NCI-H2029 (cell line): ENCODE measurements around the gene MALL.
"Not testable (repeated sequence)": the region's sequence is repeated elsewhere in the genome, so short reads cannot be mapped to it uniquely, and the experiment has no call there.

Experiments used
- DNase-seq: peaks from one replicate; lab custom pipeline; 2025; lab: John Stamatoyannopoulos, UW

Gene MALL

GRCh38 chr2:110097506-110098220 lies 18.0 kb downstream of the MALL start:
- DNase-seq, result no peak

DNA sequence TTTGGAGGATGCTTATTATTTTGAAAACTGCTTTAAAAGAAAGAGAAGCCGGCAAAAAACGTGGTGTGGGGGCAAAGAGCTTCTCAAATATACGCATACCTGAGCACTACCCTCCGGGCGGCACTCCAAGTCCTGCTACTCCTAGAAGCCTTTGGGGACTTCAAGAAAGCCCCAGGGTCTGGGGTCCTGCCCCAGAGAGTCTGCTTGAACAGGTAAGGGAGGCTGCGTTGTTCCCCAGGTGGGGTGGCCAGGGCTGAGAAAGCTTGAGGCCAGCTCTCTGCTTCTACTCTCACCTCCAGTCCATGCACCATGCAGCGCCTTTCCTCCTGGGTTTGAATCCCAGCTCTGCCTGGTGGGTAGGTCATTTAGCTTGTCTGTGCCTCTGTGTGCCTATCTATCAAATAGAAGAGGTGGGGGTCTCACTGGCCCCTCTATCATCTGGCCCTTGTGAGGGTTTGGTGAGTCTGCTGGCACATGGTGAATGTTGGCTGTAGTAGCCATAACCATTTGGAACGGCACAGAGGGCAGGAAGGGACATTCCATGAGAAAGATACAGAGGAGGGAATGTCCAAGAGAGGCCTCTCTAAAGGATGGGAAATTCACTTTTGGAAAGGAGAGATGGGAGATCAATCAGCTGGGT lies 19.5 kb downstream of the MALL start:
- no peak for DNase-seq

DNA sequence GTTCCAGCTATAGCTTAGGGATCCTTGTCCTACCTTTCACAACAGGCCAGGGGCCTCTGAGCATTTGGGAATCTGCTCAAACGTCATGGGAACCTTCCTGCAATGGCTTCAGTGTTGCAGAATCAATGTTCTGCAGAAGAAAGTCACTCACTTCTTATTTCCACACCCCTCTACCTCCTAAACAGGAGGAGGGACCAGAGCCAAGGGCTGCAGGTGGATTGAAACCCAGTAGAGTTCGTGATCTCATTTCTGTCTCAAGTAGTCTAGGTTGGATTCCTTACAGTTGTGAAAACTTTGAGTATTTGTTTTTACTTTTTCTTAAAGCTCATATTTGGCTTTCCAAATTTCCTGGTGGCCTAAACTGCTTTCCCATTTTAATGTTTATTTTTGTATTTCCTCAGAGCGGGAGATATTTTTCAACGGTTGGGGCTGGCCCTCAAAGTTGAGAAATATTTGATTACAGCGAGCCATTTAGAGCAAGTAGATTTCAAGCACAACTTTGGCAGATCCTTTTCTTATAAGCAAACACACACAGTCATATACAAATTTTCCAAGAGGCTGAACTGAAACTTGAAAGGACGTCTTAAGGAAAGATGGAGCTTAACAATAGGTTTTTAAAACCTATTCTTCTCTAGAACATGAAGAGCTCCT lies 20.6 kb downstream of the MALL start:
- DNase-seq, result not testable (repeated sequence)

DNA sequence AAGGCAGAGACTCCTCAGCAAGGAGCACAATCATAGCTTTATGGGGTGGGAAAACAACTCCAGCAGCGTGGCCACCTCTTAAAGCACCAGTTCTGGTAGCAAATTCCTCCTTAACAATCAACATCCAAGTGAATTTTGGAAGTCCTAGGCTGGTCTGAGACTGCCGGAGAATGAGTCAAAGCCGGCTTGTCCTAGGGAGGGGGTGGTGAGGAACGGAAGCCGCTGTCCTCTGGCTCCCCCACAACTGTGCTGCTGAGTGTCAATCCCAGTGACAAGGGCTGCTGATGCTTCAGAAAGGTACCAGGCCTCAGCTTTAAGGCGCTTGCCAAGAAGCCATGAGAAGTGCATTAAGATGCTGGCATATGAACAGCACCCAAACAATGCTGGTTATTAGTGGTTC lies 21.7 kb downstream of the MALL start:
- not testable (repeated sequence) for DNase-seq

- not testable (repeated sequence) for DNase-seq
Observed at GRCh38 chr2:110090164-110090563, 25.5 kb downstream of the MALL start.

- DNase-seq, result not testable (repeated sequence)
Observed at GRCh38 chr2:110083757-110084156, 31.9 kb downstream of the MALL start.

- DNase-seq, result not testable (repeated sequence)
Observed at GRCh38 chr2:110083162-110083561, 32.5 kb downstream of the MALL start.

DNA sequence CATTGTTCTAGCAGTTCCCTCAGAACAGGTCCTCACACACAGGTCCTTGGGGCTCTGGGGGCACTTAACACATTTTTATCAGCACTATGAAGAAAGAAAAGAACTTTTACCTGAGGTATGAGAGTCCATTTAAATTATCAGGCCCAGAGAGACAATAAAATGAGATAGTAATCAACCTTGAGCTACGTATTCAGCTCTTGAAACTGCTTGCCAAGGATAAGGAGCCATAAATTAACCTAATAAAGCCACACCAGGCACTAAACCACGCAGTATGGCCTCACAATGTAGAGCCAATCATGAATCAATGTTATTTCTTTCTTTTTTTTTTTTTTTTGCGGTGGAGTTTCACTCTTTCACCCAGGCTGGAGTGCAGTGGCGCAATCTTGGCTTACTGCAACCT lies 37.5 kb downstream of the MALL start:
- not testable (repeated sequence) for DNase-seq

- DNase-seq, result not testable (repeated sequence)
Observed at GRCh38 chr2:110075896-110076295, 39.7 kb downstream of the MALL start.

- DNase-seq, result not testable (repeated sequence)
Observed at GRCh38 chr2:110069869-110070268, 45.8 kb downstream of the MALL start.

GRCh38 chr2:110068153-110068552 lies 47.5 kb downstream of the MALL start:
- not testable (repeated sequence) for DNase-seq

- not testable (repeated sequence) for DNase-seq
Observed at GRCh38 chr2:110062332-110062731, 53.3 kb downstream of the MALL start.

GRCh38 chr2:110060550-110060949 lies 55.1 kb downstream of the MALL start:
- not testable (repeated sequence) for DNase-seq

DNA sequence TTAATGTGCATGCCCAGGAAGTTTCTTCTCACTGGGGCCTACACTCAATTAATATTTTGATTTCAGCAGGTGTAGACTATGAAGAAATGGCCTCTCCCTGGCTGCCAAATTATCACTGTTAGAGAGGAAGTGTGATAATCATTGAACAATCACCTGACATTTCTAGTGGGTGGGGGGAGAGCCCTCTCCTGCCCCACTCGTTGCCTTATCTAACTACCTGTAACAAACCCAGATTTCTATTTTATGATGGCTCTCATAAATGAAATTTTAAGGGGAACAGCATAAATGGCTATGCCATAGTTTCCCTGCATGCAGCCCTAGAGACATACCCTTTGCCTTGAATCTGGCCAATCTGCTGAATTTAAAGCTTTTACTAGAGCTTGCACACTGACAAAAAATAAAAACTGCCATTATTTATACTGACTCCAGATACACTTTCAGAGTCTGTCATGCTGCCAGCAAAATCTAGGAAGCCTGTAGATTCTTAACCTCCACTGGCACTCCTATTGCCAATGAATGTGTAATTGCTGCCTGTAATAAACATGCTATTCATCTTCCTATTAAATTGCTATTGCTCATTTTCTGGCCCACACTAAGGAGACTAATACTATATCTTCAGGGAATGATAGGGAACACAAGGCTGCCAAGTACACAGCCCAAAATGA lies 55.8 kb downstream of the MALL start:
- DNase-seq, result not testable (repeated sequence)

- DNase-seq, result not testable (repeated sequence)
Observed at GRCh38 chr2:110059009-110059693, 56.5 kb downstream of the MALL start.

- not testable (repeated sequence) for DNase-seq
Observed at GRCh38 chr2:110058034-110058433, 57.6 kb downstream of the MALL start.

- not testable (repeated sequence) for DNase-seq
Observed at GRCh38 chr2:110055819-110056408, 59.7 kb downstream of the MALL start.

GRCh38 chr2:110054521-110055407 lies 60.9 kb downstream of the MALL start:
- DNase-seq, result not testable (repeated sequence)

DNA sequence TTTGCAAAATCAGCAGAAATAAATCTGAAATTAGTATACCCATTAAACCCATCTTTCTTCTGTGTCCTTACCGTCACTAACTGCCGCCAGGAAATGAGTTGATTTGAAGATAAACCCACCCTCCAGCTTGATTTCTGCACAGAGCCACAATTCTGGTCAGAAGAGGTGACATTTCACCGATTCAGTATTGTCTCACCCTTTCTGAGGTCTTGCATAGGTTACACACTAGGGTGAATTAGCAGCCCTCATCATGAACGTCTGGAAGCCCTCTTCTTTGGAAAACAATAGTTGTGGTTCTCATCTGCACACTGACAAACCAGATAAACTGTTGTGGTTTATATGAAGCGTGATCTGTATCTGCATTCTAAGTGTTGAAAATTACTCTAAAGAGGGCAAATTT lies 61.9 kb downstream of the MALL start:
- not testable (repeated sequence) for DNase-seq

DNA sequence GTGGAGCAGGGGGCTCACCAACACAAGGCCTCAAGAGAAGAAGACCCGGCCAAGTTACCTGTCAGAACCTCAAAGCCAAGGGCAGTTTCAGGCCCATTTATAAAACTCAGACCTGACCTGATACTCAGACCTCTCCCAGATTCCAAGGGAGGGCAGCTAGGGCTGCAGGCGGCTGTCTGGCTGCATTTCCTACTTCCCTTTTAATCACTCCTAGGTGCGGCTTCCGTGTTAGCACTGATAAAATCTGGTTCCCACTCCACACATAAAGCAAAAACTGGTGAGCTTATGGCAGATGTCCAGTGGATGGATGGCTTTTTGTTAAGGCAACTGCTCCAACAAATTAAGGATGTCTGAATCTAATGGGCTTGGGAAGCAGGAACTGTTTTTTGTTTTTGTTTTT lies 63.5 kb downstream of the MALL start:
- not testable (repeated sequence) for DNase-seq
